Fibroblast of upper back skin (primary cell): ENCODE data around the gene ISG15.

Source experiments
- DNase-seq: peaks from one replicate; pipeline ENCODE4 v3.0.0-alpha.2; 2013

ISG15 gene

DNA sequence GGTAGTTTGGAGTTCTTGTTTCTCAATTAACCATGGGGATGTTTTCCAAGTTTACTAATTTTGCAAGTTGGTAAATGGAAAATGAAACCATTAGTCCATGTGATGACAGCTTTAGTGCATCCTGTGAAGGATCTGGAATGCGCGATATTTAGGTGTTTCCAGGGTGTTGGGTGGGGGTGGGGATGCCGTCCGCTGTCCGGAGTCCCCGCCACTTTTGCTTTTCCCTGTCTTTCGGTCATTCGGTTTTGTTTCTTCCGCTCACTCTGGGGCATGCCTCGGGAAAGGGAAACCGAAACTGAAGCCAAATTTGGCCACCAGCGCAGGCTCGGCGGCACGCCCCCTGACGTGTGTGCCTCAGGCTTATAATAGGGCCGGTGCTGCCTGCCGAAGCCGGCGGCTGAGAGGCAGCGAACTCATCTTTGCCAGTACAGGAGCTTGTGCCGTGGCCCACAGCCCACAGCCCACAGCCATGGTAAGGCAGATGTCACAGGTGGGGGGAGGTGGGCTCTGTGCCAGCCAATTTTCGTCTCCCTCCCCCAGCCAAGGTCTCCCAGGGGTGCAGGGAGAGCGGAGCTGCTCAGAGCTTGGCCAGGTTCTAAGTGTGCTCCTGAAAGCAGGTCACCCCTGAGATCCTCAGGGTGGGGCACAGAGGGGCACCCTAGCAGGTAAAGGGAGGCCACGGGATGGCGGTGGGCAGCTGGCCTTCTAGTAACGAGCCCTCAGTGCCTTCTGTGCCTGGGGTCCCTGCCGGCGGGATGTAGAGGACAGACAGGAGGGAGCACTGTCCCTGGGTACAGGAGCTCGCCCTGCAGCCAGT, at the start of gene ISG15:
Gene ISG15 (plus strand): TSS at position 393 of the 817 bp plus-strand sequence. CDS start 77 bp downstream, at position 470.
- peak; percentile 83 for DNase-seq

GRCh38 chr1:963746-964525, 49.4 kb upstream of the ISG15 start:
- DNase-seq = no peak

GRCh38 chr1:964691-965525, 48.4 kb upstream of the ISG15 start:
- no peak for DNase-seq

DNA sequence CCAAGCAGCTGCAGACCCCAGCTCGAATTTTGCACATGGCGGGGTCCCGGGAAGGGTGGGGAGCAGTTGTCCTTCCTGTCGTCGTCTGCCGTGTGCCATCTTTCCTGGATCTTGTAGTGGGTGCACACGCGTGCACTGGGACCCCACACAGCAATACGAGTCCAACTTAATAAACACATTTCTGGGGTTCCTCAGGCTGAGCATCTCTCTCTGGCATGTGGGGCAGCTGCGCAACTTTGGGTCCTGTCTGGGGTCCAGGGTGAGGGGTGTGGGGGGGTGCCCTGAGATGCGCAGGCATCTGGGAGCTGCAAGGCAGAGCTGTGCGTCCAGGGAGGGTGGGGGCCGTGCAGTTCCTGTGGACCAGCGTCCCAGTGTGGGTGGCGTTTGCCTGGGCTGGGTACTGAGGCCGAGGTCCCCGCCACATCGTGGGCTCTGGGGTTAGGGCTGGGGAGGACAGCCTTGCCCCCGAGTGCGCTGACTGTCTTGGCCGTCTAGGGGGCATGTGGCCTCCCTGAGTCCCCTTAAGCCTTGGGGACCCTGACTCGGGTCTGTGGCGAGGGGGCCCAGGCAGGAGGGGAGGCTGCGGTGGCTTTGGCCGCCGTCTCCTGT, 47.7 kb upstream of the ISG15 start:
- no peak for DNase-seq

- DNase-seq = peak; percentile 39
Measured at GRCh38 chr1:966135-966703, 47.1 kb upstream of the ISG15 start, which contains the start of gene PLEKHN1. PLEKHN1 (plus strand) TSS chr1:966482; CDS start chr1:966532, 50 bp downstream.

GRCh38 chr1:966704-967300, 46.5 kb upstream of the ISG15 start:
- DNase-seq = peak; percentile 60

DNA sequence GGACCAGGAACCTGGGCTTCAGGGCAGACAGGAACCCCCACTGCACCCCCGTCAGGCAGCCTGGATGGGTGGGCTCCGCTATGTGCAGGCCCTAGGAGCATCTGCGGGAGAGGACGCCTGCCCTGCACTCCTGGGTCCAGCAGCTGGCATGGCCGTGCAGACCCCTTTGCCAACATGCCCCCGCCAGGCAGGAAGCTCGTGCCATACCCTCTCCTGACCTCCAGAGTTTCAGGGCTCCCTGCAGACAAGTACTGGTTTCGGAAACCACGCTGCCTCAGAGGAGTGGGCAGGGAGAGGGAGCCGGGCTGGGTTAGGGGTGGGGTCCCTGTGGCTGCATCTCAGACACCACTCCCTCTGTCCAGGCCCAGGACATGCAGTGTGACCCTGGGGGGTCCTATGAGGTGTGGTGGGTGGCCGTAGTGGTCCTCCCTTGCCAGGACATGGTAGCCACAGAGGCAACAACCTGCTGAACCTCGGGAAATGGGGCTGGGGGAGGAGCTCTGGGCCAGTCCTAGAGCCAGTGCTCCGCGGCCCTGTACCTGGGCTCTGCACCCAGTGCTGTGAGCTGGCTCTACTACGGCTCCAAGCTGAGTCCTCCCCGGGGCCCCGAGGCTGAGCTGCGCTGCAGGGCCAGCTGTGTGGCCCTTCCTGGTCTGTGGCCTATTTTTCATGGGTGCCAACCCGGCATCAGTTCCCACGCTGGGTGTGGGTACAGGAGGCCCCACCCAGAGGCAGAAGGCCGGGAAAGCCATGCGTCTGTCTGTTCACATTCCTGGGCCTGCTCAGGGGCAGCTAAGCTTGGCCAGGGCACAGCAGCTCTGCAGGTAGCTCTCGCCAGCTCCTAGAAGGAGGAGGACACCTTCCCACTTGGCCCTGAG, 45.6 kb upstream of the ISG15 start:
- no peak for DNase-seq

DNA sequence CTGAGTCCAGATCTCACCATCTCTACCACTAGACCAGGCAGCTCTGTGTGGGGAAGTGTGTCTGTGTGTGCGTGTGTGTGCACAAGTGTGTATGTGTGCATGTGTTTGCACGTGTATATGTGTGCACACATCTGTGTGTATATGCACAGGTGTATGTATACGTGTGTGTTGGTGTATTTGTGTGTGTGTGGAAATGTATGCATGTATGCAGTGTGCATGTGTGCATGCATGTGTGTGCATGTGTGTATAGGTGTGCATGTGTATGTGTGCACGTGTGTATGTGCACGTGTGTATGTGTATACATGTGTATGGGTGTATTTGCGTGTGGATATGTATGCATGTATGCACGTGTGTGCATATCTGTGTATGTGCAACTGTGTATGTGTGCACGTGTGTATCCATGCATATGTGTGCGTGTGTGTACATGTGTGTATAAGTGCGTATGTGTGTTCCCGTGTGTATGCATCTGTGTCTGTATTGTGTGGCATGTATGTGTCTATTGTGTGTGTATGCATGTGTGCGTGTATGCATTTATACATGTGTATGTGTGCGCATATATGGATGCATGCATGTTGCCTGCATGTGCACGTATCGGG, 43.9 kb upstream of the ISG15 start:
- no peak for DNase-seq

GRCh38 chr1:970242-970972, 42.9 kb upstream of the ISG15 start:
- DNase-seq = no peak

DNA sequence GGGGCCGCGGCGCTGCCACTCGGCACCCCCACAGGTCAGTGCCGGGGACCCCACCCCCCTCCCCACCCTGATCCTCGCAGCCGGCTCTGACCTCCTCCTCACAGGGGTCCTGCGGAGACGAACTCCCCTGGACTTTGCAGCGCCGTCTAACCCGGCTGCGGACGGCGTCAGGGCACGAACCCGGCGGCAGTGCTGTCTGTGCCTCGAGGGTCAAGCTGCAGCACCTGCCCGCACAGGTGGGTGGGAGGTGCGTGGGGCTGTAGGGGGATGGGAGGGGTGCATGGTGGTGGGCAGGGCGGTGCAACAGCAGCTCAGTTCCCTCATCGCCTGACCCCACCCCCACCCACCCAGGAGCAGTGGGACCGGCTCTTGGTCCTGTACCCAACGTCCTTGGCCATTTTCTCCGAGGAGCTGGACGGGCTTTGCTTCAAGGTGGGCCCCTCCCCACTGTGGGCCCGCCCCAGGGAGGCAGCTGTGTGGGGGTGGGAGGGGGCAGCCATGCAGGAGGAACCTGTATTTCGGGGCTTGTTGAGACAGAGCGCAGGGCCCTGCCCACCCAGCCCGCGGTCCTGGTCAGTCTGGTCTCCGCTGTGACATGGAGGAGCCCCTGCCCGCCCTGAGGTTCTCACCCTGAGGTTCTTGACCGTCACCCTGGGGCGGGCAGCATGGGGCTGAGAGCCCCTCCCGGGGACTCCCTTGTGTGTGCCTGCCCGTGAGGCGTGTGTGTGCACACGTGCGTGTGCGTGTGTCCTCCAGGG, 42.1 kb upstream of the ISG15 start:
- no peak for DNase-seq

DNA sequence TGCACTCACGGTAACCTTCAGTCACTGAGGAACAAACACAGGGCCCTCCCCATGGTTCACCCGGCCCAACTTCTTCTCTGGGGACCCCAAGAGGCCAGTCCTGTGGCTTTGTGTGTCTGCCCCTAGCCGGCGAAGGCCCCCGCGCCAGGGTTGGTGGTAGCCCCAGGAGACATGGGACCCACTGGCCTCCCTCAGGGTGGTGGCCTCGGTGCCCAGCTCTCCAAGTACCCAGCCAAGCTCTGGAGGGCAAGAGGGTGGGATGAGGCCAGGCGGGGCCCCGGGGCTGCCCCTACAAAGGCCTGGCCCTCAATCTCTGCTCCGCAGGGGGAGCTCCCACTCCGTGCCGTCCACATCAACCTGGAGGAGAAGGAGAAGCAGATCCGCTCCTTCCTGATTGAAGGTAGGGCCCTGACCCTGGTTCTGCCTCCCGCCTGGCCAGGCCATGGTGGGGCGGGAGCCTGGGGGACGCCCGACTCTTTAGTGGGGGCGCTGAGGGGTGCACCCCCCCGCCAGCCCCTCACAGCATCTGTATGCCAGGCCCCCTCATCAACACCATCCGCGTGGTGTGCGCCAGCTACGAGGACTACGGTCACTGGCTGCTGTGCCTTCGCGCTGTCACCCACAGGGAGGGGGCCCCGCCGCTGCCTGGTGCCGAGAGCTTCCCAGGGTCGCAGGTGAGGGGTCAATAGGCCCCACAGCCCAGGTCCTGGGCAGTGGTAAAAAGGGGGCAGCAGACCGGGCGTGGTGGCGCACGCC, 41.4 kb upstream of the ISG15 start:
- no peak for DNase-seq

DNA sequence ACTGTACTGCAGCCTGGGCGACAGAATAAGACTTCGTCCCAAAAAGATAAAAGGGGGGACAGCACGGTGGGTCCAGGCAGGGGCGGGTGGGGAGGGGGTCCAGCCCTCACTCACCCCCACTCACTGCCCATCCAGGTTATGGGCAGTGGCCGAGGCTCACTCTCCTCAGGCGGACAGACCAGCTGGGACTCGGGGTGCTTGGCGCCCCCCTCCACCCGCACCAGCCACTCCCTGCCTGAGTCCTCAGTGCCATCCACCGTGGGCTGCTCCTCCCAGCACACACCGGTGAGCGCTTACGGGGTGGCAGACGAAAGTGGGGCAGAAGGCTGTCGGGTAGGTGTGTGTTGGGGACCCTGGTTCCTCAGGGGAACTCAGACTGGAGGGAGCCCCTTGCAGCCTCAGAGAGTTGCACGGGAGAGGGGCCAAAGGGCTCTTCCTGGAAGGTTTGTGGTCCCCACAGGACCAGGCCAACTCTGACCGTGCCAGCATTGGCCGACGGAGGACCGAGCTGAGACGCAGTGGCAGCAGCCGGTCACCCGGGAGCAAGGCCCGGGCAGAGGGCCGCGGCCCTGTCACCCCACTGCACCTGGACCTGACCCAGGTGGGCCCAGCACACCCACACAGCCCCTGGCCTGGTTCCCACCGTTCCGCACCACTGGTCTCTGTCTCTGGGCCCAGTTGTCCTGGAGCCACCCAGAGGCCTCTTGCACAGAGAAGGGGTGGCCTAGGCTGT, 40.4 kb upstream of the ISG15 start:
- no peak for DNase-seq

DNA sequence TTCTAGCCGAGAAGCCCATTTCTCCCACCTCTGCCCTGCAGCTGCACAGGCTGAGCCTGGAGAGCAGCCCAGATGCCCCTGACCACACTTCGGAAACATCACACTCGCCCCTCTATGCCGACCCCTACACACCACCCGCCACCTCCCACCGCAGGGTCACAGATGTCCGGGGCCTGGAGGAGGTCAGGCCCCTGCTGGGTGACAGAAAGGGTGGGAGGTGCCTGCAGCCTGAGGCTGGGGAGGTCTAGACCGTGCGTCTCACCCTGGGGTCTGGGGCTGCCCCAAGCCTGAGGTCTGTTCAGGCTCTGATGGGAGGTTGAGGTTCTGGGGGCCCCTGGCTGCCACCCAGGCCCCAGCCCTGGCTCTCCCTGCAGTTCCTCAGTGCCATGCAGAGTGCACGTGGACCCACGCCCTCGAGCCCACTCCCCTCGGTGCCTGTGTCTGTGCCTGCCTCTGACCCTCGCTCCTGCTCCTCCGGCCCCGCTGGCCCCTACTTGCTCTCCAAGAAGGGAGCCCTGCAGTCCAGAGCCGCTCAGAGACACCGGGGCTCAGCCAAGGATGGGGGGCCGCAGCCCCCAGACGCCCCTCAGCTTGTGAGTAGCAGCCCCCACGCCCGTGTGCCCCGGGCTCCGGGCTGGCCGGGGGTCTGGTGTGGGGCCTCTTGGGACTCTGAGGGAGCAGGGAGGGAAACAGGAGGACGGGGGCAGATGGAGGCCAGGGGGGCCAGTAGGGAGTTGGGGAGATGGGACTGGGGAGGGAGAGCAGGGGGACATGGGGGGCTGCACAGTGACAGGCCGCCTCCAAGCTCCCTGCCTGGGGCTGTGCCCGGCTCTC, 39.6 kb upstream of the ISG15 start:
- no peak for DNase-seq

DNA sequence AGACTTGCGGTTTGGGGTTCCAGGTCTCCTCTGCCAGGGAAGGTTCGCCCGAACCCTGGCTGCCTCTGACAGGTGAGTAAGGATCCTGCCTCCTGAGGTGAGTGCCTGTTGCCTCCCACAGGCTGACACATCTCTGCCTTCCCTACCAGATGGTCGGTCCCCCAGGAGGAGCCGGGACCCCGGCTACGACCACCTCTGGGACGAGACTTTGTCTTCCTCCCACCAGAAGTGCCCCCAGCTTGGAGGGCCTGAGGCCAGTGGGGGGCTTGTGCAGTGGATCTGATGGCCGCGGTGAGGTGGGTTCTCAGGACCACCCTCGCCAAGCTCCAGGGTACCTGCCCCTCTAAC, 39.0 kb upstream of the ISG15 start:
- DNase-seq = no peak

DNA sequence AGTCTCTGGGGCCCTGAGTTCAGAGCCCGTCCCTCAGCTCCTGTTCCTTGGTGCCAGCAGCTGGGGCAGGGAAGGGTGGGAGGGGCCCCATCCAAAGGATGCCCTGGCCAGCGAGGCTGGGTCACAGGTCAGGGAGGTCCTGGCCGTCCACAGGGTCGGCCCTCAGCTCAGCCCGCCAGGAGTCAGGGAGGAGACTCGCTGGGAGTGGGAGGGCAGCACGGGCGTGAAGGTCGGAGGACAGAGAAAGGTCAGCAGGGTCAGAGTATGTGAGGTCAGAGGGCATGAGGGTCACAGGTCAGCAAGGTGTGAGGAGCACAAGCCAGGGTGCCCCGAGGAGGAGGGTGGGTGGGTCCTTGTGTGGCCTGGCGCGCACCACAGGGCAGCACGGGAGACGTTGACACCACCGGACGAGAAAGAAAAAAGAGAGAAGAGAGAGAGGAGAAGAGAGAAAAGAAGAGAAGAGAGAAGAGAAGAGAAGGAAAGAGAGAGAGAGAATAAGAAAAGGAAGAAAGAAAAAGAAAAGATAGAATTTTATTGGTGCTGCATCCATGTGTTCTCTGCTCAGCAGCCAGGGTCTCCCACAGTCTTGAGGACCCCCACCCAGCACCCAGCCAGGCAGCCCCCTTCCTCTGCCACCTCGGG, 38.5 kb upstream of the ISG15 start:
- no peak for DNase-seq

GRCh38 chr1:975365-975764, 37.9 kb upstream of the ISG15 start:
- DNase-seq = no peak
